Heart right ventricle (tissue), 16 donors: ENCODE data around the gene TTLL1. TPM values are rescaled to one million over a fixed set of nuclear protein-coding genes. Genes with fewer than 3 reads are reported as not detected.

Experiments used
- ATAC-seq, 8 donors: fragments of 200-7000 bp; cut with Tn5 transposase; one replicate each; pipeline ENCODE4 v1.9.1; 2020; ENCODE audit warnings: mild to moderate bottlenecking in 8 of 8, moderate library complexity in 8 of 8, moderate number of reproducible peaks in 1 of 8
- DNase-seq, 2 donors: peaks; one replicate each; pipeline ENCODE4 v3.0.0-alpha.2; 2020
- H3K27ac ChIP-seq, 10 donors: fragments of 200-600 bp; sonication (generic) in 2 of 10; one replicate each; pipeline versions ENCODE4 v1.5.0 to v1.8.0; 2020 to 2022; ENCODE audit warnings: mild to moderate bottlenecking in 3 of 10
- H3K27me3 ChIP-seq, 7 donors: fragments of 200-600 bp; one replicate each; pipeline ENCODE4 v1.8.0; 2021 to 2022; ENCODE audit warnings: mild to moderate bottlenecking in 2 of 7
- H3K36me3 ChIP-seq, 9 donors: fragments of 200-600 bp; sonication (generic) in 1 of 9; one replicate each; pipeline versions ENCODE4 v1.5.0 to v1.8.0; 2020 to 2022; ENCODE audit warnings: mild to moderate bottlenecking in 2 of 9
- H3K4me1 ChIP-seq, 9 donors: fragments of 200-600 bp; sonication (generic) in 1 of 9; one replicate each; pipeline versions ENCODE4 v1.5.0 to v1.8.0; 2020 to 2022; ENCODE audit warnings: mild to moderate bottlenecking in 4 of 9
- H3K4me3 ChIP-seq, 10 donors: fragments of 200-600 bp; sonication (generic) in 2 of 10; one replicate each; pipeline versions ENCODE4 v1.5.0 to v1.8.0; 2020 to 2022; ENCODE audit warnings: mild to moderate bottlenecking in 7 of 10, moderate library complexity in 2 of 10
- H3K9me3 ChIP-seq, 11 donors: fragments of 200-600 bp in 10 of 11; sonication (generic) in 2 of 11; one replicate each; pipeline versions ENCODE4 v1.5.0 to v1.8.0; 2013 to 2022; ENCODE audit warnings: mild to moderate bottlenecking in 2 of 11, control low read depth in 1 of 11, moderate library complexity in 1 of 11
- WGBS, 2 donors: extraction: QIAGEN DNeasy Blood & Tissue Kit; methylation state at CpG; one replicate each; pipeline ENCODE4 v1.1.7; 2013; ENCODE audit warnings: inconsistent platforms in 1 of 2; 5-methylcytosine and 5-hydroxymethylcytosine counted together
- intact Hi-C, 10 donors: fragments of 100-400 bp; cut with DNase I; formaldehyde crosslinking; loops; one replicate each; pipeline versions ENCODE4 v1.11.1 to v1.14.2; 2022
- polyA plus RNA-seq, 2 donors: library from polyadenylated mRNA; stranded (reverse); fragments of 200-250 nt; gene quantifications; one replicate each; pipeline ENCODE4 v1.2.3, GENCODE V29; 2013
- total RNA-seq, 10 donors: library from RNA; stranded (reverse); fragmentation: NEBNext Ultra II Directional in 3 of 10; extraction: Animal tissue kit (Norgen Biotek cat#: 25700) in 3 of 10; gene quantifications; one replicate each; pipeline versions ENCODE4 v1.2.1 to v1.2.4, GENCODE V29; 2021 to 2023
- TF ChIP-seq, protein P1 (sequence below), 9 donors: fragments of 200-600 bp; sonication (generic) in 2 of 9; IDR thresholded peaks; one replicate each; pipeline versions ENCODE4 v1.5.0 to v1.8.0; 2021 to 2022; ENCODE audit warnings: antibody characterized with exemption in 9 of 9, mild to moderate bottlenecking in 5 of 9, moderate library complexity in 1 of 9
- donor health status: Arrhythmogenic right ventricular cardiomyopathy.
- donor health status: ischemic (EF 13 %, LVEDD 7.1; RV severe dilation, severe dysfunction).
- donor health status: healthy with polysubstance abuse.
- donor health status: DM: no; HTN: yes; CAD: no.
- donor health status: DM: no; HTN: no; CAD: no.
- donor health status: ischemic (EF 25% LVEDD 6.9; RV normal size, moderate dysfunction).
- donor health status: ischemic (EF 25% LVEDD 5.7; RV mildly dilated, moderate dysfunction).
- donor health status: healthy.
- donor health status: DM: yes; HTN: yes; CAD: no.
- donor health status: Ischemic cardiomyopathy.
- donor health status: ischemic (EF 35%, LVEDD 5.7; RV mildly dilated, moderate dysfunction).
- donor health status: nonischemic (EF 11% LVEDD 7.7; RV severe dilation, severe dysfunction).
- donor health status: DM: yes; HTN: yes; CAD: no.
- donor health status: PGD.
- donor health status: ischemic (EF 29% LVEDD 5.4; RV normal size, mild dysfunction).
- donor health status: nonischemic (EF 23%, LVEDD 6.1; RV moderate dilation, normal function).

The TTLL1 gene
- total and polyA plus RNA-seq, 12 donors: 4.5 to 14.5 (median 10.6) TPM

DNA sequence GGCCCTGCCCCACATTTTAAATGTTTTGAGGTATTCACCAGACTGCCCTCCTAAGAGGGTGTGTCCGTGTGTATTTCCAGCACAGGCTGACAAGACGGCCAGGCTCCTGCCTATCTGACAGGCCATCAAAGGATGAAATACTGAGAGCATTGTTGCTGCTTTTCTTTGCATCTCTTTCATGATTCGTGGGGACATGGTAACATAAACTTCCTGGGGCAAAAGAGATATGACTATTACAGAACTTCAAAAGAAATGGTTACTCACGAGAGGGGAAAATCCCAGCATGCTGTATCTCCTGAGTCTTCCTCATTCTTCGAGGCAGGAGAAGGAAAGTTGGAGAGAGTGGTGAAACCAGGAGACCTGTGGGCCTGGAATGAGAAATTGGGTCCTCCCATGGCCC lies 11.0 kb upstream of the TTLL1 start:
- no peak for ATAC-seq
- Histone ChIP-seq H3K4me3 (no peak overlapping the region), H3K9me3 (peaks cover 0 to 14% (median 0%) of the 10 kb centered on the region in 11 donors), H3K36me3 (no peaks in the 10 kb centered on the region), H3K27ac (peak overlapping the region in 2 of 10 donors; percentile 58 to 64), H3K4me1 (peaks cover 0 to 50% (median 17%) of the 10 kb centered on the region in 9 donors), H3K27me3 (no peaks in the 10 kb centered on the region)
- intact Hi-C loops: no loop called here
- 52 to 57% methylated on average over 5 of the region's 5 CpGs for WGBS, 2 donors
- no peak for DNase-seq
- TF ChIP-seq, protein P1, sequence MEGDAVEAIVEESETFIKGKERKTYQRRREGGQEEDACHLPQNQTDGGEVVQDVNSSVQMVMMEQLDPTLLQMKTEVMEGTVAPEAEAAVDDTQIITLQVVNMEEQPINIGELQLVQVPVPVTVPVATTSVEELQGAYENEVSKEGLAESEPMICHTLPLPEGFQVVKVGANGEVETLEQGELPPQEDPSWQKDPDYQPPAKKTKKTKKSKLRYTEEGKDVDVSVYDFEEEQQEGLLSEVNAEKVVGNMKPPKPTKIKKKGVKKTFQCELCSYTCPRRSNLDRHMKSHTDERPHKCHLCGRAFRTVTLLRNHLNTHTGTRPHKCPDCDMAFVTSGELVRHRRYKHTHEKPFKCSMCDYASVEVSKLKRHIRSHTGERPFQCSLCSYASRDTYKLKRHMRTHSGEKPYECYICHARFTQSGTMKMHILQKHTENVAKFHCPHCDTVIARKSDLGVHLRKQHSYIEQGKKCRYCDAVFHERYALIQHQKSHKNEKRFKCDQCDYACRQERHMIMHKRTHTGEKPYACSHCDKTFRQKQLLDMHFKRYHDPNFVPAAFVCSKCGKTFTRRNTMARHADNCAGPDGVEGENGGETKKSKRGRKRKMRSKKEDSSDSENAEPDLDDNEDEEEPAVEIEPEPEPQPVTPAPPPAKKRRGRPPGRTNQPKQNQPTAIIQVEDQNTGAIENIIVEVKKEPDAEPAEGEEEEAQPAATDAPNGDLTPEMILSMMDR (IDR thresholded peaks at IDR 0.05): no peak

DNA sequence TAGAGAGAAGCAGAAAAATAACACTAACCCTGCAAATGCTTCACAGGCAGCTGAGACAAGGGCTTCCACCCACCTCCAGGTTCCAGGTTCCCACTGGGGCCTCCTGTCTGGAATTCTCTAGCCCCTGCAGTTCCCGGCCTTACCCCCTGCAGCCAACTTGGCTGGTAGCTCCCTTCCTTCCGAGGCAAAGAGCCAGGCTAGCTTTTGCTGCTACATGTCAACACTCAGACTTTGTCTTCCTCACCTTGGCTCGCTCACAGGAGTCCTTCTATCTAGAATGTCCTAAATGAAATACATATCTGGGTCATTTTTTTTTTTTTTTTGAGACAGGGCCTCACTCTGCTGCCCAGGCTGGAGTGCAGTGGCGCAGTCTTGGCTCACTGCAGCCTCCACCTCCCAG lies 9.9 kb upstream of the TTLL1 start:
- WGBS, 2 donors: 27 to 51% methylated on average over 4 of the region's 4 CpGs
- TF ChIP-seq, protein P1 (IDR thresholded peaks at IDR 0.05): no peak
- Histone ChIP-seq H3K36me3 (no peaks in the 10 kb centered on the region), H3K9me3 (peaks cover 0 to 14% (median 0%) of the 10 kb centered on the region in 11 donors), H3K27me3 (no peaks in the 10 kb centered on the region), H3K4me3 (no peak overlapping the region), H3K4me1 (peaks cover 0 to 54% (median 18%) of the 10 kb centered on the region in 9 donors), H3K27ac (peak overlapping the region in 5 of 10 donors; percentile 3 to 48 (median 28))
- intact Hi-C loops: loop anchor here in 1 of 10 donors (10.0 kb wide), 1 partner anchor 454 kb away; the partner anchor contains the start of genes ATP5MGL and CYB5R3
- DNase-seq: peak in 1 of 2 donors; percentile 51
- ATAC-seq: peak in 7 of 8 donors; percentile 26 to 69 (median 53)

DNA sequence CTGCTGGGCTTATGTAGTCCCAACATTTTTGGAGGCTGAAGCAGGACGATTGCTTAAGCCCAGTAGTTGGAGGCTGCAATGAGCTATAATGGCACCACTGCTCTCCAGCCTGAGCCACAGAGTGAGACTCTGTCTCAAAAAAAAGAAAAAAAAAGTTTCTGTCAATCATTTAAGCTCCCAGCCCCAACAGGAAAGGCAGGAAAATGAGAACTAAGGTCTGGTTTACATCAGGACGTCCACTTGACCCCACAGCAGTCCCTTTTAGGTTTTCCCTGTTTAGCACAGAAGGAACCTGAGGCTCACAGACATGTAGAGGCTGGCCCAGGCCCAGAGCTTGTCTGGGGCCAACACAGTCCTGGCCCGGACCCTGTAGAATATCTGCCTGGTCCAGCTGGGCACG lies 9.2 kb upstream of the TTLL1 start:
- H3K4me1 ChIP-seq: peaks cover 0 to 51% (median 17%) of the 10 kb centered on the region in 9 donors
- intact Hi-C loops: loop anchor here in 1 of 10 donors (10.0 kb wide), 1 partner anchor 454 kb away; the partner anchor contains the start of genes ATP5MGL and CYB5R3
- 23 to 33% methylated on average over 4 of the region's 4 CpGs for WGBS, 2 donors
- TF ChIP-seq, protein P1 (IDR thresholded peaks at IDR 0.05): no peak
- peak overlapping the region in 6 of 10 donors; percentile 3 to 52 (median 32) for H3K27ac ChIP-seq
- no peaks in the 10 kb centered on the region for H3K27me3 ChIP-seq
- DNase-seq (no peak), ATAC-seq (no peak)
- peaks cover 0 to 14% (median 0%) of the 10 kb centered on the region in 11 donors for H3K9me3 ChIP-seq
- H3K4me3 ChIP-seq: no peak overlapping the region
- H3K36me3 ChIP-seq: no peaks in the 10 kb centered on the region

DNA sequence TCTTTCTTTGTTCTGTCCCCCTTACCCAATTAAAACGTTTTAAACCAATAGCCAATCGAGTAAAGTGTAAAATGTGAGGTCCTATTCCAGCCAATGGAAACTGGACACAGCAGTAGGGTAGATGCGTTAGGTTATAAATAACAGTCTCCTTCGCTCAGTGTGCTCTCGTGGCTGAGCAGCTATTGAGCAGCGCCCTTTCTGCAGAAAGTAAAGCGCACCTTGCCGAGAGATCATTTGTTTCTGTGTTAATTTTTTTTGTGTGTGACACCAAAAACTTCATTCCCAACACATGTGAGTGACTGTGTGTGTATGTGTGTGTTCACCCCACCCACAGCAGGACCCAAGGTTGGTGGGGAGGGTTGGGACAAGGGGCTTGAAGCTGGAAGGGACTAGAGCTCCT lies 7.2 kb upstream of the TTLL1 start:
- Histone ChIP-seq H3K27me3 (no peaks in the 10 kb centered on the region), H3K4me1 (peaks cover 0 to 44% (median 13%) of the 10 kb centered on the region in 9 donors), H3K4me3 (no peak overlapping the region), H3K36me3 (no peaks in the 10 kb centered on the region), H3K27ac (no peak overlapping the region), H3K9me3 (peaks cover 0 to 14% (median 0%) of the 10 kb centered on the region in 11 donors)
- DNase-seq (no peak), ATAC-seq (no peak)
- TF ChIP-seq, protein P1 (IDR thresholded peaks at IDR 0.05): no peak
- intact Hi-C loops: loop anchor here in 1 of 10 donors (10.0 kb wide), 1 partner anchor 452 kb away; the partner anchor contains the start of genes ATP5MGL and CYB5R3
- 91 to 97% methylated on average over 8 of the region's 8 CpGs for WGBS, 2 donors
